H54 (cell line): ENCODE measurements around the gene LIN7B.

Experiments used
- DNase-seq: peaks from one replicate; pipeline ENCODE4 v3.0.0; 2011; ENCODE audit warnings: low spot score, mixed read lengths; ENCODE audit not compliant: insufficient read length
- FAIRE-seq: peaks from 3 replicates; lab custom pipeline; 2011; peaks lifted over from hg19 to GRCh38; lab: Jason Lieb, UNC
- POLR2A ChIP-seq: IDR thresholded peaks from 2 replicates; pipeline ENCODE4 v1.6.1; 2011; ENCODE audit warnings: low read depth, mild to moderate bottlenecking, low read length

The LIN7B gene

GRCh38 chr19:49084206-49085019 lies 29.8 kb upstream of the LIN7B start:
- DNase-seq: no peak
- no peak for FAIRE-seq
- TF ChIP-seq POLR2A: no peak

GRCh38 chr19:49085020-49085867 lies 28.9 kb upstream of the LIN7B start, which contains the start of gene SNRNP70:
TSS of gene SNRNP70 (plus strand) at chr19:49085451. CDS start at chr19:49086415, 964 bp downstream.
- FAIRE-seq (no peak), DNase-seq (peak; percentile 95)
- TF ChIP-seq POLR2A: peak; percentile 65; the same call in 1 of the 2 replicates

- DNase-seq (no peak), FAIRE-seq (no peak)
- TF ChIP-seq POLR2A: no peak
These were observed 28.3 kb upstream of the LIN7B start for GRCh38 chr19:49085868-49086232.

GRCh38 chr19:49086296-49086695 lies 27.9 kb upstream of the LIN7B start:
- no peak for TF ChIP-seq POLR2A
- no peak for DNase-seq
- FAIRE-seq: no peak

GRCh38 chr19:49091391-49092038 lies 22.7 kb upstream of the LIN7B start:
- TF ChIP-seq POLR2A: no peak
- FAIRE-seq (no peak), DNase-seq (no peak)

- FAIRE-seq (no peak), DNase-seq (no peak)
- TF ChIP-seq POLR2A: no peak
These were observed 21.5 kb upstream of the LIN7B start for GRCh38 chr19:49092686-49093085.

GRCh38 chr19:49094505-49095482 lies 19.4 kb upstream of the LIN7B start:
- FAIRE-seq (no peak), DNase-seq (no peak)
- no peak for TF ChIP-seq POLR2A

- peak; percentile 62 for DNase-seq
- FAIRE-seq: peak; percentile 52
- TF ChIP-seq POLR2A: no peak
These were observed 16.5 kb upstream of the LIN7B start for GRCh38 chr19:49097453-49098288.

GRCh38 chr19:49098795-49099194 lies 15.4 kb upstream of the LIN7B start:
- DNase-seq: no peak
- FAIRE-seq: no peak
- no peak for TF ChIP-seq POLR2A

GRCh38 chr19:49101160-49101559 lies 13.0 kb upstream of the LIN7B start:
- FAIRE-seq: no peak
- no peak for DNase-seq
- no peak for TF ChIP-seq POLR2A

- no peak for FAIRE-seq
- no peak for DNase-seq
- TF ChIP-seq POLR2A: no peak
These were observed 11.9 kb upstream of the LIN7B start for GRCh38 chr19:49102303-49102702.

GRCh38 chr19:49103331-49104085 lies 10.7 kb upstream of the LIN7B start:
- TF ChIP-seq POLR2A: no peak
- DNase-seq (no peak), FAIRE-seq (no peak)
